Measurements from ENCODE around the gene UTP25. TPM values are rescaled to one million over a fixed set of nuclear protein-coding genes. Genes with fewer than 3 reads are reported as not detected.
A peak's percentile ranks its signal among the peaks of the same experiment; 100 is the strongest.

Gene UTP25
- total RNA-seq, 3 donors from 2014 or later, result 16.9 to 18.6 (median 17.7) TPM

- peaks cover 45% of the 10 kb centered on the region for H3K36me3 Mint-ChIP-seq (ENCODE audit: insufficient read depth)
- DNase-seq, result no peak
- H3K9me3 Mint-ChIP-seq, result no peaks in the 10 kb centered on the region
- H3K4me3 Mint-ChIP-seq, result no peak overlapping the region
- no peaks in the 10 kb centered on the region for H3K27me3 Mint-ChIP-seq (ENCODE audit: low read depth)
- peaks cover 19% of the 10 kb centered on the region for H3K4me1 Mint-ChIP-seq (ENCODE audit: low read depth)
- no peak for ATAC-seq
Measured at GRCh38 chr1:209844695-209845407, 17.1 kb downstream of the UTP25 start.

GRCh38 chr1:209845408-209845725 lies 17.6 kb downstream of the UTP25 start:
- Mint-ChIP-seq H3K27me3 (ENCODE audit: low read depth) (no peaks in the 10 kb centered on the region), H3K9me3 (no peaks in the 10 kb centered on the region), H3K36me3 (ENCODE audit: insufficient read depth) (peaks cover 40% of the 10 kb centered on the region), H3K4me1 (ENCODE audit: low read depth) (peaks cover 13% of the 10 kb centered on the region), H3K4me3 (no peak overlapping the region)
- no peak for DNase-seq
- no peak for ATAC-seq

GRCh38 chr1:209849388-209849787 lies 21.6 kb downstream of the UTP25 start:
- Mint-ChIP-seq H3K27me3 (ENCODE audit: low read depth) (no peaks in the 10 kb centered on the region), H3K36me3 (ENCODE audit: insufficient read depth) (peaks cover 33% of the 10 kb centered on the region), H3K4me1 (ENCODE audit: low read depth) (peaks cover 3% of the 10 kb centered on the region), H3K9me3 (no peaks in the 10 kb centered on the region), H3K4me3 (no peak overlapping the region)
- DNase-seq, result no peak
- ATAC-seq, result no peak

DNA sequence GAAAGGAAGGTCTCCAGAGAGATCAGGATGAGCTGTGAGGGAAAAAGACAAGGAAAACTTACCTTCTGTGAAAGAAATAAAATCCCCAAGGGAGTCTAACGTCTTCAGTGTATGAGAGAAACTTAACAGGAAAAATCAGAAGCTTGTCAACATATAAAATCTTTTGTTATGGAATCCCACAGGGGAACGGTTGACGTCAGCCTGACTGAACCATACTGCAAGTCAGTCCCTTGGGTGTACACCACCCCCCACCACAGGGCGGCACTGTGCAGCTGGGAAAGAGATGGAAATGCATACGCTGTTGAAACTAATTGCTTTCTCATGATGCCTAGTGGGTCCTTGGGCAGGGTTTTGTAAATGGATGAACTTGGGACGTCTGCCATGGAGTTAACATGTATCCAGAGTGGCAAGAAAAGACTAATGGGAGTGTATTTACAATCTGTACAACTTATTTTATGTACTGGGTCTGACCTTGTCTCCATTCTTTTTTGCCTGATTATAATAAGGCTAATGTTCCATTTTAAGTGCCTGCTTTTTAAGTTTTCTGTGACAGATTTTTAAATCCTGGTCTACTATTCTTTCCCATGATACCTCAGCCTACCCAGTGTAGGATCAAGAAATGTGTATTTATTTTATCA lies 22.7 kb downstream of the UTP25 start:
- peak; percentile 17 for DNase-seq
- peaks cover 3% of the 10 kb centered on the region for H3K4me1 Mint-ChIP-seq (ENCODE audit: low read depth)
- no peaks in the 10 kb centered on the region for H3K27me3 Mint-ChIP-seq (ENCODE audit: low read depth)
- ATAC-seq, result peak; percentile 30 to 62
- H3K36me3 Mint-ChIP-seq (ENCODE audit: insufficient read depth), result peaks cover 36% of the 10 kb centered on the region
- H3K9me3 Mint-ChIP-seq, result no peaks in the 10 kb centered on the region
- no peak overlapping the region for H3K4me3 Mint-ChIP-seq

GRCh38 chr1:209853676-209854075 lies 25.9 kb downstream of the UTP25 start:
- H3K4me3 Mint-ChIP-seq, result no peak overlapping the region
- no peaks in the 10 kb centered on the region for H3K4me1 Mint-ChIP-seq (ENCODE audit: low read depth)
- DNase-seq (no peak), ATAC-seq (no peak)
- peaks cover 34% of the 10 kb centered on the region for H3K36me3 Mint-ChIP-seq (ENCODE audit: insufficient read depth)
- H3K27me3 Mint-ChIP-seq (ENCODE audit: low read depth), result no peaks in the 10 kb centered on the region
- H3K9me3 Mint-ChIP-seq, result no peaks in the 10 kb centered on the region

DNA sequence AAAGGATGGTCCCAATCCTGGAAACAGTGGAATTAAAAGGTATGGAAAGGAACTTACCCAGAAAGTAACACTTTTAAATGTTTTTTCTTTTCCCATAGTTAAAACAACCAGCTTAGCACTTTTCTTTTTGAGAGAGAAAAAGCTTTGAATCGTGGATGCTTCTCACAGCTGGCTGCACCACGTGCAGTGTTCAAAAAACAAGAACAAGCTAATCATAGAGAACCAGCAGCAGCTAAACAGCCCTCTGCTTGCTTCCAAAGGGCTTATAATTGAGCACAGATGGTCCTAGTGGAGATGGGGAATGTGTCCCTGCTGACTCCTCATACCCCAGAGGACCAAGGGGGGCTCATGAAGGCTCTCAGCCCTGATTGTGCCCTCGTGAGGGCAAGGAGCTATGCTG lies 26.4 kb downstream of the UTP25 start:
- Mint-ChIP-seq H3K4me3 (no peak overlapping the region), H3K27me3 (ENCODE audit: low read depth) (no peaks in the 10 kb centered on the region)

GRCh38 chr1:209855006-209855405 lies 27.2 kb downstream of the UTP25 start:
- H3K27me3 Mint-ChIP-seq (ENCODE audit: low read depth), result no peaks in the 10 kb centered on the region
- DNase-seq (no peak), ATAC-seq (peak in 1 of 2 donors; percentile 18)
- no peak overlapping the region for H3K4me3 Mint-ChIP-seq
- H3K9me3 Mint-ChIP-seq, result no peaks in the 10 kb centered on the region
- peaks cover 33% of the 10 kb centered on the region for H3K36me3 Mint-ChIP-seq (ENCODE audit: insufficient read depth)
- no peaks in the 10 kb centered on the region for H3K4me1 Mint-ChIP-seq (ENCODE audit: low read depth)

More for the DNA sequence above, 26.4 kb downstream of the UTP25 start:
- Mint-ChIP-seq H3K36me3 (ENCODE audit: insufficient read depth) (peaks cover 33% of the 10 kb centered on the region), H3K4me1 (ENCODE audit: low read depth) (no peaks in the 10 kb centered on the region), H3K9me3 (no peaks in the 10 kb centered on the region)
- no peak for DNase-seq
- ATAC-seq, result no peak

DNA sequence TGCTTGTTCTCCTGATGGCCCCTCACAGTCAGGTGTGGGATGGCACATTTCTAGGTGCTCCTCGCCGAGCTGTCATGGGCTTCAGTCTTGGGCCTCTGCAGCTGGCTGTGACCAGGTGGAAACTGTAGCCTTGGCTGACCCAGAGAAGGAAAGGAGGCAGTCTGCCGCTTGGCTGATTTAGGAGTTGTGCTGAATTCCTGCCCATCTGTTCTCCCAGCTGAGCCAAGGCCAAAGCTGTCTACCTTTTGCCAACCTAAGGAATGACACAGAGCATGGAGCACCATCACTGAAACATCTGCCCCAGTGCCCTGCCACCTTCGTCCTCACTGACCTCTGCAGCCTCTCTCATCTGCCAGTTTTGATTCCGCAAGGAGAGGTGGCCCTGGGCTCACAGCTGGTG lies 27.9 kb downstream of the UTP25 start:
- H3K9me3 Mint-ChIP-seq, result no peaks in the 10 kb centered on the region
- H3K36me3 Mint-ChIP-seq (ENCODE audit: insufficient read depth), result peaks cover 33% of the 10 kb centered on the region
- no peaks in the 10 kb centered on the region for H3K4me1 Mint-ChIP-seq (ENCODE audit: low read depth)
- H3K4me3 Mint-ChIP-seq, result no peak overlapping the region
- ATAC-seq (no peak), DNase-seq (no peak)
- no peaks in the 10 kb centered on the region for H3K27me3 Mint-ChIP-seq (ENCODE audit: low read depth)

DNA sequence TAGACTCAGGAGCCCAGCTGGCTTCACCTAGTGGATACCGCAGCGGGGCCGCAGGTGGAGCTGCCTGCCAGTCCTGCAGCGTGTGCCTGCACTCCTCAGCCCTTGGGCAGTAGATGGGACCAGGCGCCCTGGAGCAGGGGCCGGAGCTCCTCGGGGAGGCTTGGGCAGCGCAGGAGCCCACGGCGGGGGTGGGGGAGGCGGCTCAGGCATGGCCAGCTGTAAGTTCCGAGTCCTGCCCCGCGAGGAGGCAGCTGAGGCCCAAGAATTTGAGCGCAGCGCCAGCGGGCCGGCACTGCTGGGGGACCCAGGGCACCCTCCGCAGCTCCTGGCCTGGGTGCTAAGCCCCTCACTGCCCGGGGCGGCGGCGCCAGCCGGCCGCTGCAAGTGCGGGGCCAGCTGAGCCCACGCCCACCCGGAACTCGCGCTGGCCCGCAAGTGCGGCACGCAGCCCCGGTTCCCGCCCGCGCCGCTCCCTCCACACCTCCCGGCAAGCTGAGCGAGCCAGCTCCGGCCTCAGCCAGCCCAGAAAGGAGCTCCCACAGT lies 30.9 kb downstream of the UTP25 start:
- Mint-ChIP-seq H3K27me3 (ENCODE audit: low read depth) (peaks cover 20% of the 10 kb centered on the region), H3K4me3 (no peak overlapping the region), H3K9me3 (no peaks in the 10 kb centered on the region), H3K4me1 (ENCODE audit: low read depth) (no peaks in the 10 kb centered on the region), H3K36me3 (ENCODE audit: insufficient read depth) (peaks cover 22% of the 10 kb centered on the region)
- DNase-seq (no peak), ATAC-seq (no peak)

- peak; percentile 65 for DNase-seq
- H3K9me3 Mint-ChIP-seq, result no peaks in the 10 kb centered on the region
- H3K36me3 Mint-ChIP-seq (ENCODE audit: insufficient read depth), result peaks cover 12% of the 10 kb centered on the region
- H3K4me1 Mint-ChIP-seq (ENCODE audit: low read depth), result no peaks in the 10 kb centered on the region
- no peak overlapping the region for H3K4me3 Mint-ChIP-seq
- ATAC-seq, result peak; percentile 87 to 90
- H3K27me3 Mint-ChIP-seq (ENCODE audit: low read depth), result peaks cover 21% of the 10 kb centered on the region
Measured at GRCh38 chr1:209860293-209860881, 32.6 kb downstream of the UTP25 start.

DNA sequence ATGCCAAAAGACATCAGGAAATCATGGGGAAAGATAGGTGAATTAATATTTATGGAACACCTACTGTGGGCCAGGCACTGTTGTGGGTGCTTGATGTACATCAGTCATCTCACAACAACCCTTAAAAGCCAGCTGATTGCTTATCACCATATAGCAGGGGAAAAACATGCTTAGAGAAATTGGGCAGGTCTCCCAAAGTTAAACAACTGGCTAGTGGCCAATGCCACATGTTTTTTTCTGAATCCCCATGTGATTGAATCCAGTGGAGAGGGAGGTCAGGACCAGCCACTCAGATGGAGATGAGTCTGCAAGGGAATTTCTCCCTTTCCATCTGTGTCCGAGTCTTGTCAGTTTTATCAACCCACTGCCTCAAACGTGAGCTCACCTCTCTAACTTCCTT lies 33.5 kb downstream of the UTP25 start:
- DNase-seq (no peak), ATAC-seq (no peak)
- no peaks in the 10 kb centered on the region for H3K9me3 Mint-ChIP-seq

GRCh38 chr1:209862391-209863356 lies 34.9 kb downstream of the UTP25 start:
- Mint-ChIP-seq H3K4me1 (ENCODE audit: low read depth) (no peaks in the 10 kb centered on the region), H3K36me3 (ENCODE audit: insufficient read depth) (peaks cover 5% of the 10 kb centered on the region), H3K4me3 (no peak overlapping the region), H3K9me3 (peaks cover 4% of the 10 kb centered on the region), H3K27me3 (ENCODE audit: low read depth) (peaks cover 21% of the 10 kb centered on the region)
- DNase-seq (no peak), ATAC-seq (no peak)

More for the DNA sequence above, 33.5 kb downstream of the UTP25 start:
- peaks cover 9% of the 10 kb centered on the region for H3K36me3 Mint-ChIP-seq (ENCODE audit: insufficient read depth)
- no peak overlapping the region for H3K4me3 Mint-ChIP-seq
- no peaks in the 10 kb centered on the region for H3K4me1 Mint-ChIP-seq (ENCODE audit: low read depth)
- peaks cover 21% of the 10 kb centered on the region for H3K27me3 Mint-ChIP-seq (ENCODE audit: low read depth)

- Mint-ChIP-seq H3K4me3 (no peak overlapping the region), H3K9me3 (peaks cover 4% of the 10 kb centered on the region), H3K36me3 (ENCODE audit: insufficient read depth) (no peaks in the 10 kb centered on the region), H3K4me1 (ENCODE audit: low read depth) (no peaks in the 10 kb centered on the region), H3K27me3 (ENCODE audit: low read depth) (peaks cover 27% of the 10 kb centered on the region)
- DNase-seq (no peak), ATAC-seq (no peak)
Measured at GRCh38 chr1:209863766-209864485, 36.2 kb downstream of the UTP25 start.

Measured in activated T-cell treated with anti-CD3 and anti-CD28 coated beads, Interleukin-2, amount 50 U/mL, for 4 hours (primary cell).